SH-SY5Y (cell line): ENCODE results near the gene LINC00237.

Experiments used
- GATA2 ChIP-seq: IDR thresholded peaks from 2 replicates; pipeline ENCODE4 v1.6.1; 2011; ENCODE audit warnings: mild to moderate bottlenecking, low read depth, low read length
- GATA3 ChIP-seq: IDR thresholded peaks from 2 replicates; pipeline ENCODE4 v1.6.1; 2011; ENCODE audit warnings: low read depth, mild to moderate bottlenecking, low read length, moderate library complexity

- TF ChIP-seq GATA3 (no peak), GATA2 (no peak)
Observed at GRCh38 chr20:21063276-21063675, 42.9 kb downstream of the LINC00237 start.
